ENCODE data around the gene EVX1. TPM values are rescaled to one million over a fixed set of nuclear protein-coding genes. Genes with fewer than 3 reads are reported as not detected.

The EVX1 gene
- total RNA-seq, 1 experiment from 2014 or later, result not detected

- no peaks in the 10 kb centered on the region for H3K27me3 ChIP-seq
These were observed 27.2 kb upstream of the EVX1 start for GRCh38 chr7:27215356-27215755.

GRCh38 chr7:27217951-27218350 lies 24.7 kb upstream of the EVX1 start:
- H3K4me3 ChIP-seq, result no peak overlapping the region
- no peaks in the 10 kb centered on the region for H3K9me3 ChIP-seq
- no peaks in the 10 kb centered on the region for H3K27me3 ChIP-seq
- DNase-seq, result no peak
- no peaks in the 10 kb centered on the region for H3K36me3 ChIP-seq

More at GRCh38 chr7:27215356-27215755, 27.2 kb upstream of the EVX1 start:
- no peak for DNase-seq
- H3K4me3 ChIP-seq, result no peak overlapping the region
- H3K36me3 ChIP-seq, result no peaks in the 10 kb centered on the region
- no peaks in the 10 kb centered on the region for H3K9me3 ChIP-seq

- Histone ChIP-seq H3K27me3 (peaks cover 2% of the 10 kb centered on the region; the same call in 1 of the 2 replicates), H3K9me3 (no peaks in the 10 kb centered on the region), H3K36me3 (no peaks in the 10 kb centered on the region), H3K4me3 (no peak overlapping the region)
- DNase-seq, result no peak
These were observed 22.8 kb upstream of the EVX1 start for GRCh38 chr7:27219821-27220220.

- DNase-seq, result no peak
- Histone ChIP-seq H3K4me3 (no peak overlapping the region), H3K9me3 (no peaks in the 10 kb centered on the region), H3K27me3 (peaks cover 2% of the 10 kb centered on the region; the same call in 1 of the 2 replicates), H3K36me3 (no peaks in the 10 kb centered on the region)
These were observed 22.1 kb upstream of the EVX1 start for GRCh38 chr7:27220440-27220955.

GRCh38 chr7:27221201-27221797 lies 21.3 kb upstream of the EVX1 start:
- no peak for DNase-seq
- Histone ChIP-seq H3K4me3 (no peak overlapping the region), H3K36me3 (no peaks in the 10 kb centered on the region), H3K27me3 (peaks cover 2% of the 10 kb centered on the region; the same call in 1 of the 2 replicates), H3K9me3 (no peaks in the 10 kb centered on the region)

GRCh38 chr7:27223941-27224575 lies 18.5 kb upstream of the EVX1 start:
- Histone ChIP-seq H3K4me3 (no peak overlapping the region), H3K36me3 (no peaks in the 10 kb centered on the region), H3K9me3 (no peaks in the 10 kb centered on the region), H3K27me3 (peaks cover 2% of the 10 kb centered on the region; the same call in 1 of the 2 replicates)
- DNase-seq, result no peak

- Histone ChIP-seq H3K4me3 (no peak overlapping the region), H3K9me3 (no peaks in the 10 kb centered on the region), H3K36me3 (no peaks in the 10 kb centered on the region), H3K27me3 (peaks cover 2% of the 10 kb centered on the region; the same call in 1 of the 2 replicates)
- no peak for DNase-seq
These were observed 17.3 kb upstream of the EVX1 start for GRCh38 chr7:27224983-27225934.

- Histone ChIP-seq H3K4me3 (no peak overlapping the region), H3K27me3 (peaks cover under 1% of the 10 kb centered on the region; the same call in 1 of the 2 replicates), H3K36me3 (no peaks in the 10 kb centered on the region), H3K9me3 (no peaks in the 10 kb centered on the region)
- DNase-seq, result no peak
These were observed 13.2 kb upstream of the EVX1 start for GRCh38 chr7:27229448-27229847.

- no peaks in the 10 kb centered on the region for H3K9me3 ChIP-seq
- peak; percentile 57 for DNase-seq
- H3K27me3 ChIP-seq, result no peaks in the 10 kb centered on the region; the same call in 1 of the 2 replicates
- H3K4me3 ChIP-seq, result peak overlapping the region; percentile 26
- H3K36me3 ChIP-seq, result no peaks in the 10 kb centered on the region
These were observed 7.0 kb upstream of the EVX1 start for GRCh38 chr7:27235387-27236311.

- Histone ChIP-seq H3K9me3 (no peaks in the 10 kb centered on the region), H3K27me3 (peaks cover 14% of the 10 kb centered on the region), H3K4me3 (no peak overlapping the region), H3K36me3 (no peaks in the 10 kb centered on the region)
- DNase-seq, result no peak
These were observed 4.8 kb upstream of the EVX1 start for GRCh38 chr7:27237735-27238334.

GRCh38 chr7:27238979-27239386 lies 3.6 kb upstream of the EVX1 start:
- H3K9me3 ChIP-seq, result no peaks in the 10 kb centered on the region
- H3K27me3 ChIP-seq, result peaks cover 24% of the 10 kb centered on the region
- no peak for DNase-seq
- no peak overlapping the region for H3K4me3 ChIP-seq
- no peaks in the 10 kb centered on the region for H3K36me3 ChIP-seq

GRCh38 chr7:27239387-27240014 lies 3.1 kb upstream of the EVX1 start:
- H3K27me3 ChIP-seq, result peaks cover 24% of the 10 kb centered on the region
- no peaks in the 10 kb centered on the region for H3K9me3 ChIP-seq
- no peak for DNase-seq
- no peak overlapping the region for H3K4me3 ChIP-seq
- no peaks in the 10 kb centered on the region for H3K36me3 ChIP-seq

GRCh38 chr7:27240015-27240731 lies 2.4 kb upstream of the EVX1 start:
- H3K36me3 ChIP-seq, result no peaks in the 10 kb centered on the region
- DNase-seq, result no peak
- no peak overlapping the region for H3K4me3 ChIP-seq
- H3K27me3 ChIP-seq, result peaks cover 24% of the 10 kb centered on the region
- H3K9me3 ChIP-seq, result no peaks in the 10 kb centered on the region

- no peaks in the 10 kb centered on the region for H3K9me3 ChIP-seq
- H3K4me3 ChIP-seq, result no peak overlapping the region
- H3K36me3 ChIP-seq, result no peaks in the 10 kb centered on the region
- H3K27me3 ChIP-seq, result peaks cover 24% of the 10 kb centered on the region
- no peak for DNase-seq
These were observed 1.2 kb upstream of the EVX1 start for GRCh38 chr7:27241189-27242056.
